Omental fat pad (tissue), 4 donors: Measurements from ENCODE around the gene BCR. TPM values are rescaled to one million over a fixed set of nuclear protein-coding genes. Genes with fewer than 3 reads are reported as not detected.

Experiments
- ATAC-seq: fragments of 150-250 bp; one replicate; pipeline ENCODE4 v1.9.1; 2016; ENCODE audit warnings: mild to moderate bottlenecking, moderate library complexity; ENCODE audit not compliant: low FRiP score
- DNase-seq: peaks from one replicate; pipeline ENCODE4 v3.0.0-alpha.2; 2019; ENCODE audit warnings: low spot score
- CTCF ChIP-seq, 3 donors: fragments of 450-650 bp; IDR thresholded peaks; one replicate each; pipeline ENCODE4 v1.5.1; 2016 to 2017; ENCODE audit warnings: antibody characterized with exemption in 3 of 3, mild to moderate bottlenecking in 3 of 3, moderate library complexity in 2 of 3
- total RNA-seq, 4 donors: library from RNA; depleted of rRNA; stranded (reverse); fragments of >200 nt; gene quantifications; one replicate each; pipeline ENCODE4 v1.1.0, GENCODE V29; 2016

Gene BCR
- total RNA-seq, 4 donors from 2014 or later = 34.8 to 128 (median 51.4) TPM

DNA sequence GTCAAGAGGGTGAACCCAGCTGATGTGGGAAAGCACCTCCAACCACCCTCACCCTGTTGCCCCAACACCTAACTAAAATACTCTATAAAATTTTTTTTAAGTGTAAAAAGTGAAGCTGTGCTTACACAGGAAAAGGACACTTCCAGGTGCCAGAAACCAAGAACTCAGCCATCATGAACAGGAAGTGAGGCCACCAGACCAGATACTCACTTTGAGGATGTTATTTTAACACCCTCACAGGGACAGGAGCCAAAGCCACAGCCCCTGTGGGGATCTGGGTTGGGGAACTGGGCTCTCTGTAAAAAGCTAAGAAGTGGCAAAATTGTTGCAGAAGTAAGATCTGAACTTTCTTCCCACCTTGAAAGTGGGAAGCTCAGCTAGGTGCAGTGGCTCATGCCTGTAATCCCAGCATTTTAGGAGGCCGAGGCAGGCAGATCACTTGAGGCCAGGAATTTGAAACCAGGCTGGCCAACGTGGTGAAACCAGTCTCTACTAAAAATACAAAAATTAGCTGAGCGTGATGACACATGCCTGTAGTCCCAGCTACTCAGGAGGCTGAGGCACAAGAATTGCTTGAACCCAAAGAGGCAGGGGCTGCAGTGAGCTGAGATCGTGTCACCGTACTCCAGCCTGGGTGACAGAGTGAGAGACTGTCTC, 42.3 kb upstream of the BCR start:
- no peak for DNase-seq
- ATAC-seq = no peak
- no peak for TF ChIP-seq CTCF (IDR thresholded peaks at IDR 0.05)

- ATAC-seq (no peak), DNase-seq (no peak)
- no peak for TF ChIP-seq CTCF (IDR thresholded peaks at IDR 0.05)
Measured at GRCh38 chr22:23138584-23139435, 41.5 kb upstream of the BCR start.

GRCh38 chr22:23140385-23140784, 39.9 kb upstream of the BCR start:
- TF ChIP-seq CTCF (IDR thresholded peaks at IDR 0.05) = no peak
- no peak for ATAC-seq
- no peak for DNase-seq

DNA sequence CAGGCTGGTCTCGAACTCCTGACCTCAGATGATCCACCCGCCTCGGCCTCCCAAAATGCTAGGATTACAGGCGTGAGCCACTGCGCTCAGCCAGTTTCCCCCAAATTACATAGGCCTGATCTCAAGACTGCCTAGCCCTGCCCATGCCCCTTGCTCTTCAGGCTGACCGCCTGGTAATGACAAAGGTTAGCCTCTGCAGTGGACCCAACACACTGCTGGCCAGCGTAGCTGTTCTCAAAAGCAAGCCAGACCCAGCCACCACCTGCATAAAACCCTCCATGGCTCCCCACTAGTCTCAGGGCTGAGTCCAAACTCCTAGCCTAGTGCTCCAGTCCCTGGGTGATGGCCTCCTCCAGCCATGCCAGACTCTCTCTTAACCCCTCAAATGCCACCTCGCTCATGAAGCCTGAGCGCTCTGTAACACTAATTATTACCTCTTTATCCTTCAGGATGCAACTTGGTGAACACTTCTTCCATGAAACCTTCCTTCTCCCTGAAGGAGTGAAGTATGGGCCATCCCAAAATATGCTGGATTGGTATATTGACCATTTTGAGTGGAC, 37.7 kb upstream of the BCR start:
- ATAC-seq (no peak), DNase-seq (no peak)
- TF ChIP-seq CTCF (IDR thresholded peaks at IDR 0.05) = no peak

DNA sequence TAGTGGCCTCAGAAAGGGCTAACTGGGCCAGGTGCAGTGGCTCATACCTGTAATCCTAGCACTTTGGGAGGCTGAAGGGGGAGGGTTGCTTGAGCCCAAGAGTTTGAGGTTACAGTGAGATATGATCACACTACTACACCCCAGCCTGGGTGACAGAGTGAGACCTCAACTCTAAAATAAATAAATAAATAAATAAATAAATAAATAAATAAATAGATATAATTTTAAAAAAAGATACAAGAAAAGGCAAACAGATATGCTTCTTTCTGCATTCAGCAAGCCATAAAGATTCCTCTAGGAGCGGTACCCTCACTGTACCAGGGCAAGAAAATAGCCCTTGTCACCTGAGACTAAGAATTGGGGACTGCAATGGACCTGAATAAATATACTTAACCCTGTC, 37.2 kb upstream of the BCR start:
- no peak for ATAC-seq
- no peak for TF ChIP-seq CTCF (IDR thresholded peaks at IDR 0.05)
- DNase-seq = no peak

GRCh38 chr22:23144432-23144831, 35.9 kb upstream of the BCR start:
- TF ChIP-seq CTCF (IDR thresholded peaks at IDR 0.05) = no peak
- ATAC-seq (no peak), DNase-seq (no peak)
